Stomach (tissue), 9 donors: Measurements from ENCODE around the gene ATP6V0D1. TPM values are rescaled to one million over a fixed set of nuclear protein-coding genes. Genes with fewer than 3 reads are reported as not detected.

Experiments
- DNase-seq, 2 donors: peaks; one replicate each; pipeline versions ENCODE4 v3.0.0 to v3.0.0-alpha.2; 2013 to 2019
- H3K27ac ChIP-seq, 5 donors: fragments of 200-600 bp in 4 of 5; sonication (generic) in 4 of 5; one replicate each; pipeline ENCODE4 v1.5.1; 2013 to 2019; ENCODE audit warnings: mild to moderate bottlenecking in 1 of 5, moderate library complexity in 1 of 5
- H3K27me3 ChIP-seq, 3 donors: fragments of 200-600 bp; sonication (generic); one replicate each; pipeline ENCODE4 v1.5.1; 2017 to 2019; ENCODE audit warnings: mixed run types in 1 of 3
- H3K36me3 ChIP-seq, 4 donors: fragments of 200-600 bp; sonication (generic); 1 replicate in 3 of 4; 2 replicates in 1 of 4; pipeline ENCODE4 v1.5.1; 2016 to 2019
- H3K4me1 ChIP-seq, 4 donors: fragments of 200-600 bp; sonication (generic); one replicate each; pipeline ENCODE4 v1.5.1; 2016 to 2019
- H3K4me3 ChIP-seq, 4 donors: fragments of 200-600 bp; sonication (generic) in 3 of 4; one replicate each; pipeline ENCODE4 v1.5.1; 2016 to 2019; ENCODE audit warnings: mild to moderate bottlenecking in 1 of 4
- H3K9me3 ChIP-seq, 4 donors: fragments of 200-600 bp; sonication (generic); one replicate each; pipeline ENCODE4 v1.5.1; 2016 to 2019
- CTCF ChIP-seq, 7 experiments: fragments of 450-650 bp in 4 of 7; fragments of 200-600 bp in 3 of 7; sonication (generic) in 3 of 7; IDR thresholded peaks; one replicate each; pipeline ENCODE4 v1.5.1; 2016 to 2019; ENCODE audit warnings: antibody characterized with exemption in 7 of 7, control low read depth in 2 of 7, mild to moderate bottlenecking in 1 of 7
- EP300 ChIP-seq: sonication (generic); formaldehyde crosslinking; IDR thresholded peaks from one replicate; pipeline ENCODE4 v1.6.1; 2017; ENCODE audit warnings: antibody characterized with exemption
- POLR2A ChIP-seq, 4 donors: fragments of 450-650 bp; IDR thresholded peaks; one replicate each; pipeline ENCODE4 v1.6.1; 2016; ENCODE audit warnings: antibody characterized with exemption in 4 of 4, control low read depth in 2 of 4, mild to moderate bottlenecking in 1 of 4, moderate library complexity in 1 of 4
- POLR2AphosphoS5 ChIP-seq, 3 donors: sonication (generic); formaldehyde crosslinking; IDR thresholded peaks; one replicate each; pipeline ENCODE4 v1.6.1; 2016; ENCODE audit warnings: antibody characterized with exemption in 3 of 3
- WGBS, 5 donors: extraction: QIAGEN DNeasy Blood & Tissue Kit in 3 of 5; methylation state at CpG; one replicate each; pipeline versions ENCODE4 v1.1.5 to v1.1.7; 2013 to 2018; 5-methylcytosine and 5-hydroxymethylcytosine counted together
- intact Hi-C: fragments of 100-400 bp; cut with DNase I; formaldehyde crosslinking; loops from one replicate; pipeline ENCODE4 v1.15.1; 2023; ENCODE audit warnings: low total_unique reads
- polyA plus RNA-seq, 3 donors: library from polyadenylated mRNA; stranded (reverse); fragments of 200-250 nt; gene quantifications; one replicate each; pipeline ENCODE4 v1.2.3, GENCODE V29; 2013
- total RNA-seq, 5 donors: library from RNA; depleted of rRNA; stranded (reverse); fragments of >200 nt; gene quantifications; one replicate each; pipeline versions ENCODE4 v1.1.0 to v1.2.3, GENCODE V29; 2014 to 2016
- donor health status: healthy with polysubstance abuse.
- donor health status: Bipolar disorder and iron deficiency.
- donor health status: healthy.

The ATP6V0D1 gene
- total and polyA plus RNA-seq, 8 donors = 23.5 to 102 (median 64.9) TPM

GRCh38 chr16:67461600-67462278 is 19.2 kb downstream of the ATP6V0D1 start:
- no peaks in the 10 kb centered on the region for H3K27me3 ChIP-seq
- TF ChIP-seq POLR2AphosphoS5 (IDR thresholded peaks at IDR 0.05) (peak in 2 of 3 donors; percentile 74 to 81), CTCF (IDR thresholded peaks at IDR 0.05) (no peak)
- 43 to 59% (median 53%) methylated on average over 5 to 8 of the region's 8 CpGs for WGBS, 5 donors
- H3K9me3 ChIP-seq = no peaks in the 10 kb centered on the region
- peak; percentile 77 to 83 for DNase-seq
- peaks cover 74 to 97% (median 88%) of the 10 kb centered on the region in 4 donors for H3K4me1 ChIP-seq
- H3K4me3 ChIP-seq = no peak overlapping the region
- intact Hi-C loops = no loop called here
- peak overlapping the region; percentile 38 to 89 (median 80) for H3K27ac ChIP-seq
- peaks cover 0 to 13% (median 0%) of the 10 kb centered on the region in 4 donors for H3K36me3 ChIP-seq

GRCh38 chr16:67460961-67461360 is 20.0 kb downstream of the ATP6V0D1 start:
- no peak for DNase-seq
- Histone ChIP-seq H3K36me3 (peaks cover 0 to 13% (median 0%) of the 10 kb centered on the region in 4 donors), H3K4me1 (peaks cover 82 to 100% (median 93%) of the 10 kb centered on the region in 4 donors), H3K27ac (peak overlapping the region; percentile 38 to 89 (median 80)), H3K9me3 (no peaks in the 10 kb centered on the region), H3K27me3 (no peaks in the 10 kb centered on the region), H3K4me3 (no peak overlapping the region)
- intact Hi-C loops = no loop called here
- TF ChIP-seq CTCF (IDR thresholded peaks at IDR 0.05) = no peak
- WGBS, 5 donors = 62 to 77% (median 67%) methylated on average over 1 to 2 of the region's 2 CpGs

- intact Hi-C loops = no loop called here
- WGBS, 5 donors = 60 to 79% (median 68%) methylated on average over 5 of the region's 5 CpGs
- peak in 1 of 2 donors; percentile 44 for DNase-seq
- no peak for TF ChIP-seq POLR2A (IDR thresholded peaks at IDR 0.05)
- TF ChIP-seq CTCF (IDR thresholded peaks at IDR 0.05) = no peak
- TF ChIP-seq EP300 = no peak
- no peak for TF ChIP-seq POLR2AphosphoS5 (IDR thresholded peaks at IDR 0.05)
- no peaks in the 10 kb centered on the region for H3K27me3 ChIP-seq
- H3K9me3 ChIP-seq = no peaks in the 10 kb centered on the region
- H3K4me3 ChIP-seq = no peak overlapping the region
- H3K27ac ChIP-seq = peak overlapping the region; percentile 60 to 89 (median 80)
- peaks cover 0 to 13% (median 0%) of the 10 kb centered on the region in 4 donors for H3K36me3 ChIP-seq
- peaks cover 76 to 97% (median 85%) of the 10 kb centered on the region in 4 donors for H3K4me1 ChIP-seq
Observed at GRCh38 chr16:67460168-67460567, 20.8 kb downstream of the ATP6V0D1 start.

GRCh38 chr16:67459861-67460150 is 21.2 kb downstream of the ATP6V0D1 start:
- no peak for DNase-seq
- no peaks in the 10 kb centered on the region for H3K27me3 ChIP-seq
- no peak for TF ChIP-seq POLR2A (IDR thresholded peaks at IDR 0.05)
- TF ChIP-seq CTCF (IDR thresholded peaks at IDR 0.05) = no peak
- peaks cover 0 to 13% (median 0%) of the 10 kb centered on the region in 4 donors for H3K36me3 ChIP-seq
- intact Hi-C loops = no loop called here
- WGBS, 5 donors = 47 to 55% (median 51%) methylated on average over 3 of the region's 3 CpGs; no CpG with 5 or more reads in 1 of the 5 donors
- H3K27ac ChIP-seq = peak overlapping the region; percentile 60 to 89 (median 80)
- H3K9me3 ChIP-seq = no peaks in the 10 kb centered on the region
- no peak overlapping the region for H3K4me3 ChIP-seq
- peaks cover 73 to 93% (median 81%) of the 10 kb centered on the region in 4 donors for H3K4me1 ChIP-seq
